Mucosa of descending colon (tissue), 3 donors: ENCODE data around the gene ASTN2. TPM values are rescaled to one million over a fixed set of nuclear protein-coding genes. Genes with fewer than 3 reads are reported as not detected.

ENCODE experiments used
- ATAC-seq: fragments of 200-7000 bp; cut with Tn5 transposase; one replicate; pipeline ENCODE4 v1.9.1; 2020; ENCODE audit warnings: mild to moderate bottlenecking, moderate library complexity
- DNase-seq, 3 donors: peaks; one replicate each; pipeline ENCODE4 v3.0.0-alpha.2; 2020
- H3K36me3 ChIP-seq: fragments of 200-600 bp; one replicate; pipeline ENCODE4 v1.8.0; 2021; ENCODE audit warnings: low read depth, mild to moderate bottlenecking
- H3K4me1 ChIP-seq: fragments of 200-600 bp; one replicate; pipeline ENCODE4 v1.8.0; 2021; ENCODE audit warnings: low read depth, mild to moderate bottlenecking
- H3K4me3 ChIP-seq: fragments of 200-600 bp; one replicate; pipeline ENCODE4 v1.8.0; 2021; ENCODE audit warnings: mild to moderate bottlenecking
- H3K9me3 ChIP-seq: fragments of 200-600 bp; one replicate; pipeline ENCODE4 v1.8.0; 2021; ENCODE audit warnings: mild to moderate bottlenecking
- intact Hi-C, 2 donors: fragments of 100-400 bp; cut with DNase I in 1 of 2; cut with micrococcal nuclease in 1 of 2; formaldehyde crosslinking; loops; one replicate each; pipeline versions ENCODE4 v1.11.0 to v1.11.1; 2022; cut with DNase I, micrococcal nuclease
- total RNA-seq, 3 donors: library from RNA; stranded (reverse); fragmentation: NEBNext Ultra II Directional in 2 of 3; extraction: Animal tissue kit (Norgen Biotek cat#: 25700) in 2 of 3; gene quantifications; one replicate each; pipeline versions ENCODE4 v1.2.1 to v1.2.4, GENCODE V29; 2021 to 2023
- TF ChIP-seq, protein P1 (sequence below): fragments of 200-600 bp; IDR thresholded peaks from one replicate; pipeline ENCODE4 v1.8.0; 2022; ENCODE audit warnings: antibody characterized with exemption, mild to moderate bottlenecking
- donor health status: DM: no; HTN: no; CAD: no; lungs with moderate emphysema.
- donor health status: DM: no; HTN: no; CAD: no.
- donor health status: DM: no; HTN: yes; CAD: no.

ASTN2 gene
- total RNA-seq, 3 donors from 2014 or later: 3.5 to 6.1 (median 5.4) TPM

DNA sequence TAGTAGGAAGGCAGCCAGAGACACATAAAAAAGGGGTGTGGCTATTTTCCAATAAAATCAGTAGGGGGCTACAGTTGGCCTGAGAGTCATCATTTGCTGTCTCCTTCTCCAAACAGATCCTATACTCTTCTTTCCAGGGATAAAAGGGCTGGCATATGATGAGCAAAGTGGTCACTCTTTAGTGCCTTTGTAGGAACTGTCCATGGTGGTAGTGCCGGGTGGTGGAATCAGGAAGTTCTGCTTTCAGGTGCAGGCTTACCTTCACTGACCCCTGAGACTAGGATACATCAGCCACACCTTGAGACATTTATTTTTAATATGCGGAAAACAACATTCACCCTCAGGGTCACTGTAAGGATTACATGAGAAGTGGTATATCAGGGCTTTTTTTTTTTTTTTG lies 80.8 kb downstream of the ASTN2 start:
- Histone ChIP-seq H3K36me3 (no peaks in the 10 kb centered on the region), H3K9me3 (no peaks in the 10 kb centered on the region), H3K4me3 (no peak overlapping the region), H3K4me1 (no peaks in the 10 kb centered on the region)
- TF ChIP-seq, protein P1, sequence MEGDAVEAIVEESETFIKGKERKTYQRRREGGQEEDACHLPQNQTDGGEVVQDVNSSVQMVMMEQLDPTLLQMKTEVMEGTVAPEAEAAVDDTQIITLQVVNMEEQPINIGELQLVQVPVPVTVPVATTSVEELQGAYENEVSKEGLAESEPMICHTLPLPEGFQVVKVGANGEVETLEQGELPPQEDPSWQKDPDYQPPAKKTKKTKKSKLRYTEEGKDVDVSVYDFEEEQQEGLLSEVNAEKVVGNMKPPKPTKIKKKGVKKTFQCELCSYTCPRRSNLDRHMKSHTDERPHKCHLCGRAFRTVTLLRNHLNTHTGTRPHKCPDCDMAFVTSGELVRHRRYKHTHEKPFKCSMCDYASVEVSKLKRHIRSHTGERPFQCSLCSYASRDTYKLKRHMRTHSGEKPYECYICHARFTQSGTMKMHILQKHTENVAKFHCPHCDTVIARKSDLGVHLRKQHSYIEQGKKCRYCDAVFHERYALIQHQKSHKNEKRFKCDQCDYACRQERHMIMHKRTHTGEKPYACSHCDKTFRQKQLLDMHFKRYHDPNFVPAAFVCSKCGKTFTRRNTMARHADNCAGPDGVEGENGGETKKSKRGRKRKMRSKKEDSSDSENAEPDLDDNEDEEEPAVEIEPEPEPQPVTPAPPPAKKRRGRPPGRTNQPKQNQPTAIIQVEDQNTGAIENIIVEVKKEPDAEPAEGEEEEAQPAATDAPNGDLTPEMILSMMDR: no peak
- no peak for DNase-seq
- intact Hi-C loops: no loop called here
- no peak for ATAC-seq

DNA sequence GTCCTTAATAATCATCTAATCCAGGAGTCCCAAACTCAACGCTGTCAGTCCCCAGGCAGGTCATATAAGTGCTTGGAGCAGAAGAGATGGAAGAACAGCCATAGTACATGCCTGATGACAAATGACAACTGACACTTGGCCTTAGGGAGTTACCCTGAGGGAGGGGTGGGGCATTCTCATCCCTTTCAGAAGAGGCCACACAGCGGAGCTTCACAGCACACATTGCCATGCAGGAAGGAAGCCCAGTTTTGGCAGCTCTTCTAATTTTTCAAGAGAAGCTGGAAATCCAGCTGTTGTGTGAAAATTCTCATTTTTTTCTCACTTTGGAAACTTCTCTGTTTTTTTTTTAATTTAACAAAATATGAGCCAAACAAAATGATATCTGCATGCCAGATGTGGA lies 89.0 kb downstream of the ASTN2 start:
- TF ChIP-seq, protein P1: no peak
- ATAC-seq (no peak), DNase-seq (no peak)
- intact Hi-C loops: no loop called here
- H3K36me3 ChIP-seq: no peaks in the 10 kb centered on the region
- H3K9me3 ChIP-seq: no peaks in the 10 kb centered on the region
- no peak overlapping the region for H3K4me3 ChIP-seq
- no peaks in the 10 kb centered on the region for H3K4me1 ChIP-seq

DNA sequence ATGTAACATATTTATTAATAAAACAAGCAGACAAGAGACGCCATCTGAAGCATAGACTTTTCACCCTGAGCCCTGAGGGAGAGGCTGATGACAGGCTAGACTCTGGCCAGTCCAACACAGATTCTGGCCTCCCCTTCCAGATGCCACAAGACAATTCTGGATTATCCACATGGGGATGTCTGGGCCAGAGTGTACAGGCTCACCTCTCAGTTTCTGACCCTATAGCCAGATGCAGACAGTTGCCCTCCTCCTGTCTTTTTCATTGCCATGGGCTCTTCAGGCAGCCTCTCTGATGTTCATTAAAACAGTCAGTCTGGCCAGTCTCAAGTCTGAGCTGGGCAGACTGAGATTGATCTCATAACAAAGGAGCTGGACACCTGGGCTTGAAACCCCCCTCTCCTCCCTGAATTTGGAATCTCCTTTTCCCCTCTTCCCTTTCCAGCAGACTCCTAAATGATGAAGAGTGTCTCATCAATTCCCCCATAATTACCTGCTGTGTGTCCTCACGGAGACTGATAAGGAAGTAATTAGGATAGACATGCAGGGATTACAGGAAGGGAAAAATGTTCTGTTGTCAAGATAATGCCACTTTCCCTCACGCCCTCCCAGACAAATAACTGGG lies 89.6 kb downstream of the ASTN2 start:
- H3K9me3 ChIP-seq: no peaks in the 10 kb centered on the region
- no peaks in the 10 kb centered on the region for H3K36me3 ChIP-seq
- ATAC-seq (no peak), DNase-seq (no peak)
- TF ChIP-seq, protein P1: no peak
- intact Hi-C loops: no loop called here
- H3K4me1 ChIP-seq: no peaks in the 10 kb centered on the region
- no peak overlapping the region for H3K4me3 ChIP-seq

DNA sequence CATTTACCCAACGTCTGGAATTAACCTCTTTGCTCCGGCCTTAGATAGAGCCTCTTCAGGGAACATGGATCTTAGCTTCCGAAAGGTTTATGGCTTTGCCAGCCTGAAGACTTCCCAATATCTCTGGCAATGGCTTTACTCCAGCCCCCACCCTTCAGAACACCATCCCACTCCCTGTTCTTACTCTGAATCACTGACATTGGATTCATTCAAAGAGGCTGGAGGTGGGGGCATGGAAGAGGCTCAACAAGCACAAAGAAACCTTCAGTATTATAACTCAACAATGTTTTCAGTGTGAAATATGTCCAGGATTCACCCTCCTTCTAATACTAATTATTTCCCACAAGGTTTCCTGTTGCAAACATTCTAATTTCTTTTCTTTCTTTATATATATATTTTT lies 91.5 kb downstream of the ASTN2 start:
- TF ChIP-seq, protein P1: no peak
- no peaks in the 10 kb centered on the region for H3K9me3 ChIP-seq

DNA sequence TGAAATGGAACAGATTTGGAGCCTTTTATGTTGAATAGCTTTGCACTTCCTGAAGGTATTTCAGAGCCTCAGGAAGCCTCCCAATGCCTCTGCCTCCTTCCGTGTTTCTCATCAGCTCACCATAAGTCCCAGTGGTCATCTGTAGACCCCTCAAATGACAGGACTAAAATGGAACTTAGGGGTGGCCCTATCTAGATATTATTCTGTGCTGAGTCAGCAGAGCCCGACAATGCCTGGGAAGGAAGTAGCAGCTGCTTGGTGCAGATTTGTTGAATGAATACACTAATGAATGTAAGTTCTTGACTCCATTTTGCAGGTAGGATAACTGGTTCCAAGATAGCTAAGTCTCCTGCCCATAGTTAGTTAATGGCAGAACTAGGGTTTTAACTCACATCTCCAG lies 97.7 kb downstream of the ASTN2 start:
- TF ChIP-seq, protein P1: no peak
- no peaks in the 10 kb centered on the region for H3K9me3 ChIP-seq
- no peaks in the 10 kb centered on the region for H3K36me3 ChIP-seq
- DNase-seq (no peak), ATAC-seq (no peak)
- no peak overlapping the region for H3K4me3 ChIP-seq
- H3K4me1 ChIP-seq: no peaks in the 10 kb centered on the region
- intact Hi-C loops: no loop called here

More for the DNA sequence above, 91.5 kb downstream of the ASTN2 start:
- no peaks in the 10 kb centered on the region for H3K36me3 ChIP-seq
- intact Hi-C loops: no loop called here
- ATAC-seq (no peak), DNase-seq (no peak)
- H3K4me3 ChIP-seq: no peak overlapping the region
- no peaks in the 10 kb centered on the region for H3K4me1 ChIP-seq

DNA sequence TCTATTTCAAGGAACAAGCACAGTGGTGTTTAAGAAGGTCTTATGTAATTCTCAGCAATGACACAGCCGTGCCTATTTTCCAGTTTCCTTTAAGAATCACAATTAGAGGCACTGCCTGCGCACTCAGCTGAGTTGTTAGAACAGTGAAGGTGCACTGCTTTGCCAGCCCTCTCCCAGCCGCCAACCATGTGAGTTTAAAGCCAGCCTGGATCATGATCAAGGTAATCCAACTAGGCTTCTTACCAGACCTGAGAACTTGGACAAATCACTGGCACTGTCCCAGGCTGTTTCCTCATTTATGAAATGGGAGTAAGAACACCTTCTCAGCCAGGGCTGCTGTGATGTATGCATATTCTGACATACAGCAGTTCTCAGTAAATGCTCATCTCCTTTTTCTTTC lies 99.6 kb downstream of the ASTN2 start:
- no peak overlapping the region for H3K4me3 ChIP-seq
- H3K4me1 ChIP-seq: no peaks in the 10 kb centered on the region
- TF ChIP-seq, protein P1: no peak
- intact Hi-C loops: no loop called here
- no peaks in the 10 kb centered on the region for H3K9me3 ChIP-seq
- H3K36me3 ChIP-seq: no peaks in the 10 kb centered on the region
- DNase-seq (no peak), ATAC-seq (no peak)
